VCaP (cell line): ENCODE measurements around the gene PDZD2.
A peak's percentile ranks its signal among the peaks of the same experiment; 100 is the strongest.
"Not testable (repeated sequence)": the region's sequence is repeated elsewhere in the genome, so short reads cannot be mapped to it uniquely, and the experiment has no call there.

Experiments
- H3K27ac ChIP-seq: fragments of 450-650 bp; 2 replicates; pipeline ENCODE4 v1.5.1; 2017
- CTCF ChIP-seq: fragments of 450-650 bp; conservative IDR thresholded peaks from 2 replicates; pipeline ENCODE4 v1.5.1; 2017; ENCODE audit warnings: mild to moderate bottlenecking, moderate library complexity

The PDZD2 gene

DNA sequence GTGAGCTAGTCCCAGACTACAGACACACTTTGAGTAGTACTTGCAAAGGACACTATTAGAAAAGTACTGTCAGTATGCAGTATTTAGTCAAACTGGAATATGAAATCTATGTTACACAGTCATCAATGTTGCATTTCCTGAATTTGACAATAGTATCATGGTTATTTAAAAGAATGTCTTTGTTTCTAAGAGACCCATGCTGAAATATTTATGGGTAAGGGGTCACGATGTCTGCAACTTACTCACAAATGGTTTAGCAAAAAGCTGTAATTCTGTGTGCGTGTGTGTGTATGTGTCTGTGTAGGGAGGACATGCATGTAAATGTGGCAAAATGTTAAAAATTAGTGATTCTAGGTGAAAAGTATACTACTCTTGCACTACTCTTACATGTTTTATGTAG is 429.6 kb downstream of the PDZD2 start:
- no peak overlapping the region for H3K27ac ChIP-seq
- no peak for TF ChIP-seq CTCF

GRCh38 chr5:32069396-32069795 is 430.5 kb downstream of the PDZD2 start:
- H3K27ac ChIP-seq: no peak overlapping the region
- TF ChIP-seq CTCF: no peak

DNA sequence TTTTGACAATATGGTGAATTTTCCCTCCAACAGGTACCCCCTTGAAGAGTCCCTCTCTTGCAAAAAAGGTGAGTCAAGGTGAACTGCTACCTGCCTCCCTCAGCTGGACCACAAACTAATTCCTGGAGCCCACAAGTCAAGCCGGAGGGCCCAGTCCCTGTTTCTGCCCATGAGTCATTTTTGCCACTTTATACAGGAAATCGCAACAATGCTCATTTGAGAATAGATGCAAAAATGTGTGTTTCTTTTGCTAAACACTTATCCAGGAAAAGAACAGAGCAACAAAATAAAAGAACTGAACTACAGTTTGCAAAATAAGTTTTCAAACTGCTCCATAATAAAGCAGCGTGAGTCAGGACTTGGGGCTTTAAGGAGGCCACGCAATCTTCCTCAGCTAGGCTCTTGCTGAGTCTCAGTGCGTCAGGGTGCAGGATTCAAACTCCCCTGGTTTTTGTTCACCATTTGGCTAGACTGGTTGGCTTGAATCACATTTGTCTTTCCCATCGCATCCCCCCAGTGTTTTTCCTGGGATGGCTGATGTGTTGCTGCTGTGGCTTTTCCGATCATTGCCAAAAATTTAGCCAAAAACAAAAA is 432.5 kb downstream of the PDZD2 start:
- no peak for TF ChIP-seq CTCF
- H3K27ac ChIP-seq: no peak overlapping the region

DNA sequence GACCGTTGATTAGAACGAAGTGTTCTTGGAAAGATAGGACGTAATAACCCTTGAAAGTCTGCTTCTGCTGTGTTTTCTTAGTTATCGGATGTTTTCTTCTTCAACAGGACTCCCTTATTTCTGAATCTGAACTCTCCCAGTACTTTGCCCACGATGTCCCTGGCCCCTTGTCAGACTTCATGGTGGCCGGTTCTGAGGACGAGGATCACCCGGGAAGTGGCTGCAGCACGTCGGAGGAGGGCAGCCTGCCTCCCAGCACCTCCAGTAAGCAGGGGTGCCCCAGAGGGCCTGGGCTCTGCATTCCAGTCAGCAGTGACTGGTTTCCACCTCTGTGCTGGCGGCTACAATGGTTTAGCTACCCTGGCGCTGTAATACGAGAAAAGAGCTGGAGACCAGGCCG is 433.1 kb downstream of the PDZD2 start:
- TF ChIP-seq CTCF: no peak
- H3K27ac ChIP-seq: no peak overlapping the region

GRCh38 chr5:32074401-32074800 is 435.5 kb downstream of the PDZD2 start:
- no peak overlapping the region for H3K27ac ChIP-seq
- TF ChIP-seq CTCF: no peak

- peak; percentile 90 for TF ChIP-seq CTCF
- H3K27ac ChIP-seq: no peak overlapping the region
Measured at GRCh38 chr5:32076699-32077695, 438.1 kb downstream of the PDZD2 start.

DNA sequence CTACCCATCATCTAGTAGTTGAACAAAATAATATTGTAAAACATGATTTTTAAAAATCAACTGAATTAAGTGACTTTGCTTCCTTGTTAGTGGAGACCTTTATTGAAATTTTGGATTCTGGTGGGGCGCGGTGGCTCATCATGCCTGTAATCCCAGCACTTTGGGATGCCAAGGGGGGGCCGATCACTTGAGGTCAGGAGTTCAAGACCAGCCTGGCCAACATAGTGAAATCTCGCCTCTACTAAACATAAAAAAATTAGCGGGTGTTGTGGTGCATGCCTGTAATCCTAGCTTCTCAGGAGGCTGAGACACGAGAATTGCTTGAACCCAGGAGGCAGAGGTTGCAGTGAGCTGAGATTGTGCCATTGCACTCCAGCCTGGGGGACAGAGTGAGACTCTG is 439.9 kb downstream of the PDZD2 start:
- H3K27ac ChIP-seq: not testable (repeated sequence)

DNA sequence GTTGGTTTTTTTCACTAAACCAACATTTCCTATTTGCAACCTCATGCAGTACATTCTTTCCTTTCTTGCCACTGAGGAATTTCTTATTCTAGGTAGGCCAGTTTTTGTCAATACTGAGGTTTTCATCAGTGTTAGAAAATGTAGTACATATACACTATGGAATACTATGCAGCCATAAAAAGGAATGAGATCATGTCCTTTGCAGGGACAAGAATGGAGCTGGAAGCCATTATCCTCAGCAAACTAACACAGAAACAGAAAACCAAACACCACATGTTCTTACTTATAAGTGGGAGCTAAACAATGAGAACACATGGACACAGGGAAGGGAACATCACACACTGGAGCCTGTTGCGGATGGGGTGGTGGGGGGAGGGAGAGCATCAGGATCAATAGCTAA is 441.6 kb downstream of the PDZD2 start:
- not testable (repeated sequence) for H3K27ac ChIP-seq
